HG03460 (cell line): Measurements from ENCODE around the gene ABTB2.
"Not testable (repeated sequence)": the region's sequence is repeated elsewhere in the genome, so short reads cannot be mapped to it uniquely, and the experiment has no call there.

Experiments used
- ATAC-seq: cut with Tn5 transposase; IDR thresholded peaks from one replicate; pipeline ENCODE4 v1.9.1; 2021; ENCODE audit not compliant: unreplicated experiment

Gene ABTB2

DNA sequence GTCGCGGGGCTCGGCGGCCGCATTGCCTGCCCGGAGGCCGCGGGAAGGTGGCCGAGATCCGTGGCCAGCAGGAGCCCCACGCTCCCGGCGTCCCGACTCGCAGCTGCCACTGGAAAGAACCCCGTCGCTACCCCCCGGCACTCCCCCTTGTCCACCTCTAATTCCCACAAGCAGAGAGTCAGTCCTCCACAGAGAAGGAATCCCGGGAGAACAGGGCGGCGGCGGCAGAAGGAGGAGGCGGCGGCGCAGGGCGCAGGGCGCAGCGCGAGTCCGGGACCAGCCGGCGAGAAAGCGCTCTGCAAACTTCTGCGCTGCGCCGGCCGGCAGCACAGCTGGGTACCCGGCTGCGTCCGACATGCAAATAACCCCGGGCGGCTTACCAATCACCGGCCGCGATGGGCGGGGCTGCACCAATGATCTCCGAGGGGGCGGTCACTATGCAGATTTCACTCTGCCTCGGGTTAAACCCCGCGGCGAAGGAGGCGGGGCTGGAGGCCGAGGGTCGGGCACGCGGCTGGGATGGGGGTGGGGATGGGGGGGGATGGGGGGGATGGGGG, at the start of gene ABTB2:
ABTB2 (minus strand) TSS at position 310 of the 557 bp plus-strand sequence.
- peak; percentile 88 for ATAC-seq

DNA sequence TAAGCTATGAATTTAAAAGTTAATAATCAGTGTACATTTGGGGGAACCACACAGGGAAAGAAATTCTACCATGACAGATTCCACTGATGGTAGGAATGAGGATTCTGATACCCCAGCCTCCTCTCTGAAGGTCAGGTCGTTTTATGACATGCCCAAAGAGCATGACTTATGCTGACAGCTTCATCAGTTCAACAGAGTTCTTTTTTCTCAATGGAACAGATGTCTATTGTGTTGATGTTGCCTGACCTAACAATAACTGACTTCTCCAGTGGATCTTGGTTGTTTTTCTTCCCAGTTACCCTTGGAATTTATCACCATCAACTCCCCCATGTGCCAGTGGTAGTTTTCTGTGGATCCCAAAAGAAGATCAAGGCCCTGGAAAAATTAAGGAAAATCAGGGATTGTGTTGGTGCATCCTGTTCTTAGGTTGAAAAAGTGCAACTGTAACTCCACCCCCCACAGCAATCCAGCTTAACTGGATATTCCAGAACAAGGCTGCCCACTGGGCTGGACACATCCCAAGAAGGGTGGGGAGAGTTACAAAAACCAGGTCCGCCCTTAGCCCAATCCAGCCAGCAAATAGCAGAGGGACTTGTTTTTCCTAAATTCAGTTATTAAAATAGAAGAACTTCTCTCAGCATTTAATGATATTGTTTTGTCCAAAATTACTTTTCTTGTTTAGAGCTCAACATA, 49.5 kb upstream of the ABTB2 start:
- ATAC-seq: no peak

DNA sequence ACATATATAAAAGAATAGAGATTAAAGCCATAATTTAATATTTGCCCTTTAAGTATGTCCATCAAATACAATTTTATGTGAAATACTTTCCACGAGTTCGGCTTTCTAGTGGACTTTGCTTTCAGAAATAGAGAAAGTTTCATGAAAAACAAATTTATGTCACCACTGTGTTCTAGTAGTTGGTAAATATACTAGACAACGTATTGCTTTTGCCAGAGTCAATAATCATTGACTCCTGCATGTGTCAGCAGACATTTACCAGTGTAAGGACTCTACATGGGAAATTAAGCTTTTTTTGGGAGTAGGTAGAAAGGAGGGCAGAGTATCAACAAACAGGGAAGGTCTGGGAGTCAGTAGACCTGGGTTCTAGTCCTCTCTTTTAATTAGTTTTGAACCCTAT, 48.6 kb upstream of the ABTB2 start:
- ATAC-seq: no peak

DNA sequence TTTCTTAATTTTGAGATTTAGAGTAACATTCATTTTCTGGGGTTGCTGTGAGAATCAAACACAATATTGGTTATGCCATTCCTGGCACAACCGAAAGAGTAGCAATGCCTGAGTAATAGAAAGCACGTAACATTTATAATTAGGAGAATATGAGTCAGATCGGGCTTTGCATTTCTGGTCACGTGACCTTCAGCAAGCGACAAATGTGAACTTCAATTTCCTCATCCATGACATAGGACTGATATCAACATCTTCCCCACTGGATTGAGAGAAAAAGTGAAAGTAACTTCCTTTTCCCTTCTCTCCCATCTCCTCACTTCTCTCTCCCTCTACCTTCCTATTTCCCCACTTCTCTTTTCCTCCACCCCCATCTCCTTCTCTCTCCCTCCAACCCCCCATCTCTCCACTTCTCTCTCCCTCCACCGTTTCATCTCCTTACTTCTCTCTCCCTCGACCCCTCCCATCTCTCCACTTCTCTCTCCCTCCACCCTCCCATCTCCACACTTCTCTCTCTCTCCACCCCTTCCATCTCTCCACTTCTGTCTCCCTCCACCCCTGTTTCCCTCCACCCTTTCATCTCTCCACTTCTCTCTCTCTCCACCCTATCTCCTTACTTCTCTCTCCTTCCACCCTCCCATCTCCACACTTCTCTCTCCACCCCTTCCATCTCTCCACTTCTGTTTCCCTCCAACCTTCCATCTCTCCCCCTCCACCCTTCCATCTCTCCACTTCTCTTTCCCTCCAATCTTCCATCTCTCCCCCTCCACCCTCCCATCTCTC, 47.5 kb upstream of the ABTB2 start:
- ATAC-seq: no peak

DNA sequence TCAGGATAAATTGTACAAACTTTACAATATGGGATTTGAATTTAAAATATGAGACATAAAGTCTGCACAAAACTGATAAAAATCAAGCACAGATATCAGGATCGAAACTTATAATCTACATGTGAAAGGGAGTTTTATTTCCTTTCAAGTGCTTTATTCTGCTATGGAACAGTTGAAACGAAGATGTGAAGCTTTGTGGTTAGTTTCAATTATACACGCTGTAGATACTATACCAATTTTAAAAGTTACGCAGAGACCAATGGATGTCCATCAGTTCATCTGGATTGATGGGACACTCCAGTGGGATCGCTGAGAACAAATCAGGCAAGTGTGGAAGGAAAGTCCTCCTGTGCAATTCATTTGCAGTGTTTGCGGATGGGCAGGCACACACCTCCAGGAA, 46.5 kb upstream of the ABTB2 start:
- no peak for ATAC-seq

DNA sequence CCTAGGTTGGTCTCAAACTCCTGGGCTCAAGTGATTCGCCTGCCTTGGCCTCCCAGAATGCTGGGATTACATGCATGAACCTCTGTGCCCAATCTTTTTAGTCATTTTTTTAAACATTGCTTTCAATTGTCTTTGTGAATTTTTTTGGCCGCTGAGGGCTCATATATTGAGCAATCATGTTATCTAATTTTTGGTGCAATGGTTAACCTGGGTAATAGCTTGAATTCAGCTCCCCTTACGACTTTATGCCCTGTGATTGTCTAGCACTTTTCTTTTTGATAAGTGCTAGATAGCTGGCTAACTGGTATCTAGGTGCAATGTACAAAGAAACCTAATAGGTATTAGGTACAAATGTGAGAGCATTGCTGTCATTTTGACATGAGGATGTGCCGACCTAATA, 45.6 kb upstream of the ABTB2 start:
- no peak for ATAC-seq

DNA sequence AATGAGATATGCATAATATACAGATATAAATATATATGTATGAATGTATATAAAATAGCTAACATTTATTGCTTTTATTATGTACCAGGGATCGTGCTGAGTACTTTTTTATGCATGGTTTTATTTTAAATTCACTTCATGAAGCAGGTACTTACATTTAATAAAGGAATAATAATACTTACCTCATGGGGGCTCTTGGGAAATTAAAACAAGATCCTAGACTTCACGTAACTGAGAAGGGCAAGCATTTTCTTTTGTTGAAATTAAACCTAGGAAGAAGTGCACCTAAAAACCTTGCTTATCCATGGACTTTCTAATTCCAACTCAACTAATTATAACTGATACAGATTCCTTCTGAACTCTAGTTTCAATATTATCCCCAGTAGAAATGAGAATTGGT, 40.0 kb upstream of the ABTB2 start:
- ATAC-seq: no peak

DNA sequence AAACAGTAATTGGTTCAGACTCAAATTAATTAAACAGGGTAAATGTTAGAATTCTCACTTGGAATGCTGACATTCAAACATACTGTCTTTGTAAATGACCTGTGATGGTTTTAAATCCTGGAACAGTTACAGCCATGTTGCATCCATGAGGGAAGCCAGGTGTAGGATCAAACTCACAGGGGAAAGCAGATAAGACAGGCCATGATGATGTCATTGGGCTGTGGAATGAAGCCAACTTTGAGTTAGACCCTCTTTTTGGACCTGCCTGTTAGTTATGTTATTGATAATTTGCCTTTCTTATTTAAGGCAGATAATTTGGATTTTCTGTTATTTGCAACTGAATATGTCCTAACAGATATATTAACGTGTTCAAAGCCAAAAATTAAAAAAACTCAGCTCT, 39.3 kb upstream of the ABTB2 start:
- ATAC-seq: no peak

DNA sequence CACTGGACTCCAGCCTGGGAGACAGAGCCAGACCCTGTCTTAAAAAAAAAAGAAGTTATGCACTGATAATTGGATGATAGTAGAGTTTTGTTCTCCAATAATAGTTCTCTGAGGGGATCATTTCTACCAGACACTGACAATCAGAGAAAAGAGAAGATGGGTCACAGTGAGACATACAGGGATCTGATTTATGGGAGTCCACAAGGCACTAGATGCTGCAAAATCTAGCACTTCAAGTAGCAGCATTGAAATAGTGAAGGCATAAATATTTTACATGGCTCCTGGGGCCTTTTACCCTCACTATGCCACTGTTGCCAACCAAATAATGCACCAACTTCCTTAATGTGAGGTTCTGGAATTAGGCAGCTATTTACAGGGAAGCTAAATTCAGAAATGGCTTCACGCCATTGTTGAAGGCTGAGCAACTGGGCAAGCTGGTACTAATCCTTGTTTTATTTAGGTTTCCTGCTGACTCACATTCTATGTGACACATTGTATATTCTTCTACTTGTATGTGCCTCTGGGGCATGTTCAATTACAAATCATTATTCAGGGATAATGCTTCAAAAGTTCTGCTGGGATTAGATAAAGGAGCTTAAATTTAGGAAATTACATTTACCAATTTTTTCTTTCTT, 38.2 kb upstream of the ABTB2 start:
- no peak for ATAC-seq

DNA sequence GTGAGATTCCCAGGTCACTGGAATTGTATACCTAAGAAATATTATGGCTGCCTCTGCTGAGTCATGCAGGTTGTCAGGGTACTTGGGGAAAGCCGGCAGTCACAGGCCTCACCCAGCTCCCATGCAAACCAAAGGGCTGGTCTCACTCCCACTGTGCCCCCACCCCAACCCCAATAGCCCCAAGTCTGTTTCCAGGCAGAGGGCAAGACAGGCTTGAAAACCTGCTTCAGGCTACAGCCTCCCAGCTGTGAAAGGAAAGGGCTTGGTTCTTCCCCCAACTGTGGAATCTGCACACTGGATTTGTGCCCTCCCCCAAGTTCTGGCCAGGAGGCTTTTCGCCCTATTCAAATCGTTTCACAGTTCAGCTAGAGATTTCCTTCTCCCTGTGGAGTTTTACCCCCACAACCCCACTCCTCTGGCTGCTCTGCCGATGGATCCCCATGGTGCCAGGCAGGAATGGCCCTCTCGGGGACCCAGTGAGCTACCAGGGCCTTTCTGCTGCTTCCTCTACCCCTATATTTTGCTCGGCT, 37.0 kb upstream of the ABTB2 start:
- no peak for ATAC-seq

DNA sequence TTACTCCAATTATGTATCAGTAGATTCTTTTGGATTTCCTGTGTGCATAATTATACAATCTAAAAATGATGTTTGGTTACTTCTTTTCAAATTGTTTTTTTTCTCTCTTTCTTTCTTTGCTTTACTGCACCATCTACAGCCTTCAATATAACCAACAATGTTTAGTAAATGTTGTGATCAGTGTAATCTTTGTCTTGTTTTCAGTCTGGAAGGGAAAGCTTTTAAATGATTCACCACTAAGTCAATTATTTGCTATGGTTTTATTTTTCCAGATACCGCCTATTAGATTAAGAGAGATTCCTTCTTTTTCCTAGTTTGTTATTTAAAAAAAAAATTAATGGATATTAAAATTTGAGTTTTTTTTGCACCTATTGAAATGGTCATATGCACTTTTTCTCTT, 29.8 kb upstream of the ABTB2 start:
- no peak for ATAC-seq

DNA sequence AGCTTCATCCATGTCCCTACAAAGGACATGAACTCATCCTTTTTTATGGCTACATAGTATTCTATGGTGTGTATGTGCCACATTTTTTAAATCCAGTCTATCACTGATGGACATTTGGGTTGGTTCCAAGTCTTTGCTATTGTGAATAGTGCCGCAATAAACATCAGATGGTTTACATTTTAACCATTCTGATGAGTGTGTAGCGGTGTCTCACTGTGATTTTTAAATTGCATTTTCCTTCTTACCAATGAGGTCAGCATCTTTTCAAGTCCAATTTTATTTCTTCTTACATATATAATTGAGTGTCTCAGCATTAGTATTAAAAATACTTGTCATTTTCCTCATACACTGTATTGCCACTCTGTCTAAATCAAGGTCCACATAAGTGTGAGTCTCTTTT, 28.5 kb upstream of the ABTB2 start:
- not testable (repeated sequence) for ATAC-seq

DNA sequence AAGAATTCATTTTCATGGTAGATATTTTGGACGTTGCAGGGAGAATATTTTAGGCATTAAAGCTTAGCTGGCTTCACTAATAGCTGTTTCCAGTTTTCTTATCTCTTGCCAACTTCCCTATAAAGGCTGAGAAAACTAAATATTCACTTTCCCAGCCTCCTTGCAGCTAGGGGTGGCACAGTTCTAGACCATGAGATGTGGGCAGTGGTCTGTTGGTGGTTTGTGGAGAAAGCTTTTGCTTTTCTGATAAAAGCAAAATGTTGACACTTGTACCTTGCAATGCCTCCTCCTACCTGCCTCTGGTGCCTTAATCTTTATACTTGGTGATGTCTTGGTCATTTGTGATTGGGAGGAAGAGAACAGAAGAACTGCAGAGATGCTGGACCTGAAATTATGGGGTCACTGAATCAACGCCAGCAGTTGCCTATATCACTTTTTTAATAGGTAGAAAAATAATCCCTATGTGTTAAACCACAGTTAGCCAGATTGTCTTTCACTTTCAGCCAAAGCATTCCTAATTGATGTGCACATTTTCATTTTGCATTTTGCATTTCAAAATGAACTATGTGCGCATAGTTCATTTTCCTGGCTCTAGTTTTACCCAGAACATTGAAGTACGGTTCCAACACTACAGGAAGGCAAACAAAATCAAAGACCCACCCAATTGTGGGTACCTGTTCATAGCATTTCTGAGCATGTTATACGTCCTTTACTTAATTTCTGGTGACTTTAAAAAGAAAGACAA, 24.9 kb upstream of the ABTB2 start:
- ATAC-seq: no peak

DNA sequence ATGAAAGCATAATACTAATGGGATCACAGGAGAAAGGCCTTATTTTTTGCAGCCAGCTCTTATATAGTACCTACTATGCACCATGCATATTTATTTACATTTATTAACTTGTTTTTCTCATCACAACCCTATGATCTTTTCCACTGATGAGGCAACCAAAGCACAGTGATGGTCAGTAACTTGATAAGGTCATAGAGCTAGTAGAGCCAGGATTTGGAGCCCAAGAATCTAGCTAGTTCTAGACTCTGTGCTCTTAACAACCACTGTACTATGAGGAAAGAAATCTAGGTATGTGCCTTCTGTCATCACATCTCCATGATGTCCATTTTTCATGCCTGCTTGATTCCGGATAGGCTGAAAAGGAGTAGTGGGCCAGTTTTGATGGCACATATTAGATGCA, 24.0 kb upstream of the ABTB2 start:
- no peak for ATAC-seq

DNA sequence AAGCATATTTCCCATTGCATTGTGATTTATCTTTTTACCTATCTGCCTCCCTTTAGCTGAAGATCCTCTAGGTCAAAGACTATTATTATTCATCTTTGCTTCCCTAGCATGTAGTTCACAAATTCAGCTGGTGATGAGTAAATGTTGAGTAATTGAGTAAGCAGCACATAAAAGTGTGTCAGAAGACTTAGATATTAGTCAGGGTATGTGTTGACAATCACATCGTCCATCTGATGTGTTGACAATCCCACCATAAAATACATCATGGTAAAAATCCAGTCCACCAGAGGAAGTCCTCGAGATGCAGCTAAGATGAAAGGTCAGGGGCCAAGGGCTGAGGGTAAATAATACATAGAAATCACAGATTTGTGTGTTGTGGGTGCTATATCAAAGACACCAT, 22.9 kb upstream of the ABTB2 start:
- ATAC-seq: no peak

DNA sequence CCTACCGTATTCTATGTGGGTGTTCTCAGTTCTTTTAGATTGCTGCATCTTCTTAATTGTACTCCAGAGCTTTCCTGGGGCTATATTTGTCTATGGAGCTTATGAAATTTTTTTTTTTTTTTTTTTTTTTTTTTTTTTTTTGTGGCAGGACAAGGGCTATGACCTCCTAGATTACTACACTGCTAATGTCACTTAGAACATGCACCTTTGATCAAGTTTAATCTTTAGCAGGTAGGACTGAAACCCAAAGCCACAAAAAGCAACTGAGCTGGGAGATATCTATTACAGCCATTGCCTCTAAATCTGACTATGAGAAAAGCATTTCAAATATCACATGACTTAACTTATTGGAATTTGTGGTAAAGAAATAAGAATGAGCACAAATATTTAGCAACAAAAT, 21.7 kb upstream of the ABTB2 start:
- no peak for ATAC-seq

DNA sequence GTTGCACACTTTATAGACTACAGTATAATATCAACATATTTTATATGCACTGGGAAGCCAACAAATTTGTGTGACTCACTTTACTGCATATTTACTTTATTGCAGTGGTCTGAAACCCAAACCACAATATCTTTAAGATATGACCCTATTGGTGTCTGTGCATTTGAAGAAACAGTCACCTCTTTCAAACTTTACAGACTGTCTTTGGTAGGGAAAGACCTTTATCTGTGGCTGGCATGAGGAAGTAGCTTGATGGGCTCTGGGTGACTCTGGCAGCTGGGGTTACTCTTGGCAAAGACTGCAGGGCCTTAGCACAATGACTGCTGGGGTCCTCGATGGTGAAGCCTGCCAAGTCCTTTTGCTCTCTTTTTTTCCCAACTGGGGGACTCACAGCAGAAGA, 21.3 kb upstream of the ABTB2 start:
- ATAC-seq: no peak

DNA sequence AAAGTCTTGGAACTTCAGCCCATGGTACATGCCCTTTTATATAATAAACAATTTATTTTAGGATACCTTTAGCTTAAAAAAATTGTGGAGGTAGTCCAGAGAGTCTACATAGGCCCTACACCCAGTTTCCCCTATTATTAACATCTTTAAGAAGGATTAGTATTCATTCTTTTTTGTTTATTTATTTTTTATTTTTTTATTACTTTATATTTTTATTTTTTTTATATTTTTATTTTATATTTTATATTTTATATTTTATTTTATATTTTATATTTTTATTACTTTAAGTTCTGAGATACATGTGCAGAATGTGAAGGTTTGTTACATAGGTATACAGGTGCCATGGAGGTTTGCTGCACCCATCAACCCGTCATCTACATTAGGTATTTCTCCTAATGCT, 15.9 kb upstream of the ABTB2 start:
- no peak for ATAC-seq

DNA sequence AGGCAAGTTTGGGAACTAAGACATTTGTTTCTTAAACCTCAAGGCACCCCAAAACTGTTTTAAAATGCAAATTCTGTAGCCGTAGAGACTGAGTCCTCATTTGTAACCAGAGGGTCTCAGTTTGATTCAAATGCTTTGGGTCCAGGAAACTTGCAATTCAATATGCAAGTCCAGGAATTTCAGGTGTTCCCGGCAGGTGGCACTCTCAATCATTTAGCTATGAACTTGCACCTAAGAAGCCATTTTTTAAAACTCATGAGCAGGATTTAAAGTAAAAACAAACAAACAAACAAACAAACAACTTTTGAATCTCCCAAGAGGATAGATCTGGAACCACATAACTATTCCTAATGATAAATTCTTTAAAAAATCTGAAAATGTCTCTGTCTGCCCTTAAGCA, 8.7 kb upstream of the ABTB2 start:
- ATAC-seq: no peak

DNA sequence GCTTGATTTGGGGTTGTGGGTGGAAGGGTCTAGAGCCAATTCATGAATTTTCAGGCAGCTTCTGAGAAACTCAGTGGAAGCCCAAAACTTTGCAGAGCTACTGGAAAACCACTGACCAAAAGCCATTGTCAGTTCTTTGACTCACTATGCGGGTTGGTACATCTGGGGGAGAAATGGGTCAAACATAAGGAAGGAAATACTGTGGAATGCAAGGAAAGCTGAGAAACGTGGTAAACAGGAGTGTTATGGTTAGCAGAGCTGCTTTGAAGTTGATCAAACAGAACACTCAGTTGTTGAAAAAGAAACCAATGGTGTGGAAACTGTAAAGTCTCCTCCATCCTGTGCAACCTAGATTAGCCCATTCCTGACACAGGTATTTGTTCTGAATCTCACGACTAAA, 6.3 kb upstream of the ABTB2 start:
- no peak for ATAC-seq
